Measurements from ENCODE around the gene MYO5B. TPM values are rescaled to one million over a fixed set of nuclear protein-coding genes. Genes with fewer than 3 reads are reported as not detected.

MYO5B gene
- total and polyA plus RNA-seq, 10 of the 15 experiments (the other 5 are each of a cell fraction or from before 2014, with no cell fraction given), result 2.5 to 4.5 (median 3.3) TPM

GRCh38 chr18:49961271-49961670, 233.7 kb downstream of the MYO5B start:
- POLR2A ChIA-PET, result no interaction called here

GRCh38 chr18:49960376-49960775, 234.6 kb downstream of the MYO5B start:
- CTCF ChIA-PET, result no interaction called here
- RAD21 ChIA-PET (ENCODE audit: unreplicated experiment), result no interaction called here
- H2AFZ ChIP-seq (ENCODE audit: control insufficient read depth, low read depth, low read length), result no peak overlapping the region
- H3K4me2 ChIP-seq (ENCODE audit: control insufficient read depth, insufficient read depth), result no peak overlapping the region
- ATAC-seq (no peak), DNase-seq (ENCODE audit: low read depth, low spot score) (no peak), FAIRE-seq (no peak)
- H3K27ac ChIP-seq (ENCODE audit: control insufficient read depth, insufficient read depth), result no peak overlapping the region
- POLR2A ChIA-PET, result no interaction called here
- no peaks in the 10 kb centered on the region for H3K36me3 ChIP-seq (ENCODE audit: control insufficient read depth in 2 of 2, insufficient read depth in 2 of 2, low read length in 1 of 2)
- intact Hi-C loops (cut with micrococcal nuclease; ENCODE audit: unreplicated experiment) (no loop called here), in situ Hi-C loops (cut with MboI) (no loop called here)
- WGBS (ENCODE audit: insufficient coverage, insufficient replicate concordance, low lambda C conversion rate, missing lambda C conversion rate), result 37% methylated on average over 4 of the region's 4 CpGs
- SMC1A ChIA-PET (ENCODE audit: uncharacterized antibody, unreplicated experiment), result no interaction called here
- peaks cover 0 to 4% of the 10 kb centered on the region in 2 experiments; a peak in 1 of 4 replicates for H3K27me3 ChIP-seq (replicated peaks in 1 of 2; ENCODE audit: control insufficient read depth in 2 of 2, insufficient read depth in 2 of 2, low read length in 1 of 2)
- H3K9ac ChIP-seq (ENCODE audit: control insufficient read depth, insufficient read depth, low read length), result no peak overlapping the region
- BruUV-seq (replicated peaks), result no TSS peak
- TF ChIP-seq CBX3 (IDR thresholded peaks at IDR 0.05; ENCODE audit: borderline replicate concordance, low read depth) (no peak), ZNF622 (IDR thresholded peaks at IDR 0.05) (no peak), BRCA1 (IDR thresholded peaks at IDR 0.05; ENCODE audit: low read depth, low read length) (no peak), CHD2 (IDR thresholded peaks at IDR 0.05; ENCODE audit: borderline replicate concordance, low read depth, low read length) (no peak), TBL1XR1 (IDR thresholded peaks at IDR 0.05; ENCODE audit: low read depth, low read length) (no peak), ATF2 (IDR thresholded peaks at IDR 0.05; ENCODE audit: low read length) (no peak), HDAC2 (IDR thresholded peaks at IDR 0.05) (no peak)
- no peaks in the 10 kb centered on the region for H3K79me2 ChIP-seq (ENCODE audit: control insufficient read depth, insufficient read depth, low read length)
- H3K9me3 ChIP-seq (replicated peaks; ENCODE audit: control insufficient read depth, insufficient read depth, low read length), result no peaks in the 10 kb centered on the region
- peaks cover 4% of the 10 kb centered on the region; the same call in 1 of the 2 replicates for H4K20me1 ChIP-seq (ENCODE audit: control insufficient read depth, insufficient read depth)
- H3K4me3 ChIP-seq, result no peak overlapping the region
- no peaks in the 10 kb centered on the region; the same call in 1 of the 2 replicates for H3K4me1 ChIP-seq (ENCODE audit: control insufficient read depth, insufficient read depth, low read length)

More at GRCh38 chr18:49961271-49961670, 233.7 kb downstream of the MYO5B start:
- in situ Hi-C loops (cut with MboI), result no loop called here
- Histone ChIP-seq H3K9me3 (replicated peaks; ENCODE audit: control insufficient read depth, insufficient read depth, low read length) (no peaks in the 10 kb centered on the region), H2AFZ (ENCODE audit: control insufficient read depth, low read depth, low read length) (no peak overlapping the region), H3K4me2 (ENCODE audit: control insufficient read depth, insufficient read depth) (no peak overlapping the region), H3K4me1 (ENCODE audit: control insufficient read depth, insufficient read depth, low read length) (no peaks in the 10 kb centered on the region; the same call in 1 of the 2 replicates), H3K36me3 (ENCODE audit: control insufficient read depth in 2 of 2, insufficient read depth in 2 of 2, low read length in 1 of 2) (no peaks in the 10 kb centered on the region), H3K27ac (ENCODE audit: control insufficient read depth, insufficient read depth) (no peak overlapping the region), H4K20me1 (ENCODE audit: control insufficient read depth, insufficient read depth) (peaks cover 4% of the 10 kb centered on the region; the same call in 1 of the 2 replicates), H3K9ac (ENCODE audit: control insufficient read depth, insufficient read depth, low read length) (no peak overlapping the region), H3K79me2 (ENCODE audit: control insufficient read depth, insufficient read depth, low read length) (no peaks in the 10 kb centered on the region), H3K4me3 (no peak overlapping the region), H3K27me3 (replicated peaks in 1 of 2; ENCODE audit: control insufficient read depth in 2 of 2, insufficient read depth in 2 of 2, low read length in 1 of 2) (peaks cover 1 to 4% of the 10 kb centered on the region in 2 experiments; a peak in 2 of 4 replicates)
- CTCF ChIA-PET, result no interaction called here
- DNase-seq (ENCODE audit: low read depth, low spot score) (no peak), ATAC-seq (peak; percentile 19; the same call in 1 of the 3 replicates), FAIRE-seq (no peak)
- TF ChIP-seq RBBP5 (conservative IDR thresholded peaks at IDR 0.05), result no peak
- BruUV-seq (replicated peaks), result no TSS peak
- intact Hi-C loops (cut with micrococcal nuclease; ENCODE audit: unreplicated experiment), result no loop called here
- RAD21 ChIA-PET (ENCODE audit: unreplicated experiment), result no interaction called here
- SMC1A ChIA-PET (ENCODE audit: uncharacterized antibody, unreplicated experiment), result no interaction called here
- 69% methylated on average over 2 of the region's 2 CpGs for WGBS (ENCODE audit: insufficient coverage, insufficient replicate concordance, low lambda C conversion rate, missing lambda C conversion rate)
